ENCODE data around the gene NUDC. TPM values are rescaled to one million over a fixed set of nuclear protein-coding genes. Genes with fewer than 3 reads are reported as not detected.

Gene NUDC
- total RNA-seq, 1 experiment from 2014 or later = 161 TPM

GRCh38 chr1:26965628-26966027 is 44.1 kb downstream of the NUDC start:
- intact Hi-C loops (cut with micrococcal nuclease; ENCODE audit: unreplicated experiment) (no loop called here), in situ Hi-C loops (cut with HindIII; ENCODE audit: low pct_unique_long_range_greater_than_20kb, low sequenced_read_pairs) (no loop called here)
- CTCF ChIA-PET = interaction anchor here (0.6 kb wide), 1 partner anchor 138 kb away, joined by 3 read pairs; no protein-coding TSS in a partner anchor
- Histone ChIP-seq H3K27ac (ENCODE audit: low read length) (no peak overlapping the region), H3K4me1 (ENCODE audit: control insufficient read depth, insufficient read depth, low read length) (peaks cover 12% of the 10 kb centered on the region), H3K4me3 (ENCODE audit: low read depth in 2 of 2, low read length in 2 of 2) (no peak overlapping the region), H3K9me3 (ENCODE audit: control insufficient read depth, insufficient read depth, low read depth, low read length) (no peaks in the 10 kb centered on the region), H3K36me3 (ENCODE audit: control insufficient read depth, insufficient read depth, low read length) (no peaks in the 10 kb centered on the region), H3K27me3 (ENCODE audit: control insufficient read depth, insufficient read depth, low read length) (no peaks in the 10 kb centered on the region)
- no TSS peak for BruUV-seq (replicated peaks)
- POLR2A ChIA-PET = no interaction called here
- TF ChIP-seq CTCF (IDR thresholded peaks at IDR 0.05) (no peak), SIN3A (IDR thresholded peaks at IDR 0.05; ENCODE audit: borderline replicate concordance, insufficient read depth, low read depth, low read length) (no peak), REST (IDR thresholded peaks at IDR 0.05; ENCODE audit: insufficient read depth in 1 of 2, low read depth in 2 of 2, low read length in 1 of 2) (no peak), POLR2AphosphoS5 (IDR thresholded peaks at IDR 0.05; ENCODE audit: low read depth, low read length) (no peak), TCF7L2 (IDR thresholded peaks at IDR 0.05; ENCODE audit: low read depth, low read length) (no peak)
- ATAC-seq = no peak
- no peak for DNase-seq (ENCODE audit: low read depth, low spot score)

- intact Hi-C loops (cut with micrococcal nuclease; ENCODE audit: unreplicated experiment) = no loop called here
- Histone ChIP-seq H3K4me1 (ENCODE audit: control insufficient read depth, insufficient read depth, low read length) (0 out of 2 replicates have a peak, but pooled peaks cover 3% of the 10 kb centered on the region), H3K36me3 (ENCODE audit: control insufficient read depth, insufficient read depth, low read length) (no peaks in the 10 kb centered on the region), H3K27me3 (ENCODE audit: control insufficient read depth, insufficient read depth, low read length) (no peaks in the 10 kb centered on the region), H3K4me3 (ENCODE audit: low read depth in 2 of 2, low read length in 2 of 2) (no peak overlapping the region), H3K9me3 (ENCODE audit: control insufficient read depth, insufficient read depth, low read depth, low read length) (no peaks in the 10 kb centered on the region), H3K27ac (ENCODE audit: low read length) (no peak overlapping the region)
- no TSS peak for BruUV-seq (replicated peaks)
- TF ChIP-seq POLR2AphosphoS5 (IDR thresholded peaks at IDR 0.05; ENCODE audit: low read depth, low read length) = no peak
- no peak for TF ChIP-seq TCF7L2 (IDR thresholded peaks at IDR 0.05; ENCODE audit: low read depth, low read length)
- no peak for TF ChIP-seq CTCF (IDR thresholded peaks at IDR 0.05)
- TF ChIP-seq REST (IDR thresholded peaks at IDR 0.05; ENCODE audit: insufficient read depth in 1 of 2, low read depth in 2 of 2, low read length in 1 of 2) = no peak
- no peak for TF ChIP-seq SIN3A (IDR thresholded peaks at IDR 0.05; ENCODE audit: borderline replicate concordance, insufficient read depth, low read depth, low read length)
- no peak for DNase-seq (ENCODE audit: low read depth, low spot score)
- POLR2A ChIA-PET = no interaction called here
- ATAC-seq = no peak
- CTCF ChIA-PET = no interaction called here
- in situ Hi-C loops (cut with HindIII; ENCODE audit: low pct_unique_long_range_greater_than_20kb, low sequenced_read_pairs) = no loop called here
Observed at GRCh38 chr1:26970810-26971209, 49.3 kb downstream of the NUDC start.

All from Panc1 (cell line).